ENCODE data around the gene ATG7.

The ATG7 gene

GRCh38 chr3:11238060-11238459 is 34.1 kb upstream of the ATG7 start:
- H3K9ac ChIP-seq (ENCODE audit: low read length), result no peak overlapping the region
- H3K79me2 ChIP-seq (ENCODE audit: low read length), result no peaks in the 10 kb centered on the region
- TF ChIP-seq EZH2phosphoT487 (IDR thresholded peaks at IDR 0.05; ENCODE audit: low read length) (no peak), EZH2 (optimal IDR thresholded peaks at IDR 0.05; ENCODE audit: low read depth, low read length) (no peak), CTCF (IDR thresholded peaks at IDR 0.05; ENCODE audit: low read length) (no peak)
- no peaks in the 10 kb centered on the region for H3K36me3 ChIP-seq (replicated peaks; ENCODE audit: insufficient read depth, low read length)
- no peak overlapping the region for H3K4me3 ChIP-seq (ENCODE audit: low read length)
- no peaks in the 10 kb centered on the region for H3K4me1 ChIP-seq (ENCODE audit: low read length)
- H2AFZ ChIP-seq (ENCODE audit: low read length), result no peak overlapping the region
- no peaks in the 10 kb centered on the region for H3F3A ChIP-seq (ENCODE audit: insufficient read depth, low read length)
- peaks cover 8% of the 10 kb centered on the region; the same call in 1 of the 2 replicates for H3K27me3 ChIP-seq (replicated peaks; ENCODE audit: insufficient read depth, low read length)
- no peak for DNase-seq
- H3K9me3 ChIP-seq (replicated peaks; ENCODE audit: insufficient read depth, low read length), result no peaks in the 10 kb centered on the region
- no peaks in the 10 kb centered on the region for H3K9me2 ChIP-seq (replicated peaks; ENCODE audit: insufficient read depth, low read length)
- no peak overlapping the region for H3K4me2 ChIP-seq (ENCODE audit: low read depth, low read length)
- no peaks in the 10 kb centered on the region for H4K20me1 ChIP-seq (ENCODE audit: insufficient read depth, low read length)
- H3K27ac ChIP-seq (ENCODE audit: low read length), result no peak overlapping the region

GRCh38 chr3:11238880-11239279 is 33.3 kb upstream of the ATG7 start:
- H3K4me3 ChIP-seq (ENCODE audit: low read length), result no peak overlapping the region
- no peaks in the 10 kb centered on the region for H4K20me1 ChIP-seq (ENCODE audit: insufficient read depth, low read length)
- no peak for DNase-seq
- no peak overlapping the region for H3K27ac ChIP-seq (ENCODE audit: low read length)
- no peaks in the 10 kb centered on the region for H3K36me3 ChIP-seq (replicated peaks; ENCODE audit: insufficient read depth, low read length)
- H3K27me3 ChIP-seq (replicated peaks; ENCODE audit: insufficient read depth, low read length), result no peaks in the 10 kb centered on the region; the same call in 1 of the 2 replicates
- H2AFZ ChIP-seq (ENCODE audit: low read length), result no peak overlapping the region
- H3K4me1 ChIP-seq (ENCODE audit: low read length), result no peaks in the 10 kb centered on the region
- no peak for TF ChIP-seq EZH2phosphoT487 (IDR thresholded peaks at IDR 0.05; ENCODE audit: low read length)
- H3K9me2 ChIP-seq (replicated peaks; ENCODE audit: insufficient read depth, low read length), result no peaks in the 10 kb centered on the region
- no peaks in the 10 kb centered on the region for H3F3A ChIP-seq (ENCODE audit: insufficient read depth, low read length)
- no peak overlapping the region for H3K9ac ChIP-seq (ENCODE audit: low read length)
- no peaks in the 10 kb centered on the region for H3K9me3 ChIP-seq (replicated peaks; ENCODE audit: insufficient read depth, low read length)
- no peak overlapping the region for H3K4me2 ChIP-seq (ENCODE audit: low read depth, low read length)
- H3K79me2 ChIP-seq (ENCODE audit: low read length), result no peaks in the 10 kb centered on the region

- Histone ChIP-seq H3K4me2 (ENCODE audit: low read depth, low read length) (no peak overlapping the region), H3K79me2 (ENCODE audit: low read length) (no peaks in the 10 kb centered on the region), H3K9me2 (replicated peaks; ENCODE audit: insufficient read depth, low read length) (no peaks in the 10 kb centered on the region), H4K20me1 (ENCODE audit: insufficient read depth, low read length) (no peaks in the 10 kb centered on the region), H3K4me1 (ENCODE audit: low read length) (no peaks in the 10 kb centered on the region), H3K36me3 (replicated peaks; ENCODE audit: insufficient read depth, low read length) (no peaks in the 10 kb centered on the region), H2AFZ (ENCODE audit: low read length) (no peak overlapping the region), H3K9me3 (replicated peaks; ENCODE audit: insufficient read depth, low read length) (no peaks in the 10 kb centered on the region), H3K4me3 (ENCODE audit: low read length) (no peak overlapping the region), H3F3A (ENCODE audit: insufficient read depth, low read length) (no peaks in the 10 kb centered on the region), H3K27ac (ENCODE audit: low read length) (no peak overlapping the region), H3K9ac (ENCODE audit: low read length) (no peak overlapping the region), H3K27me3 (replicated peaks; ENCODE audit: insufficient read depth, low read length) (no peaks in the 10 kb centered on the region; the same call in 1 of the 2 replicates)
- TF ChIP-seq CTCF (IDR thresholded peaks at IDR 0.05; ENCODE audit: low read length) (no peak), EZH2phosphoT487 (IDR thresholded peaks at IDR 0.05; ENCODE audit: low read length) (no peak), EZH2 (optimal IDR thresholded peaks at IDR 0.05; ENCODE audit: low read depth, low read length) (no peak)
- DNase-seq, result no peak
These were observed 32.4 kb upstream of the ATG7 start for GRCh38 chr3:11239796-11240195.

- Histone ChIP-seq H3K36me3 (replicated peaks; ENCODE audit: insufficient read depth, low read length) (no peaks in the 10 kb centered on the region), H3K4me1 (ENCODE audit: low read length) (no peaks in the 10 kb centered on the region), H3F3A (ENCODE audit: insufficient read depth, low read length) (no peaks in the 10 kb centered on the region), H3K4me3 (ENCODE audit: low read length) (no peak overlapping the region), H3K9ac (ENCODE audit: low read length) (no peak overlapping the region), H3K4me2 (ENCODE audit: low read depth, low read length) (no peak overlapping the region), H2AFZ (ENCODE audit: low read length) (no peak overlapping the region), H3K9me2 (replicated peaks; ENCODE audit: insufficient read depth, low read length) (no peaks in the 10 kb centered on the region), H3K79me2 (ENCODE audit: low read length) (no peaks in the 10 kb centered on the region), H4K20me1 (ENCODE audit: insufficient read depth, low read length) (no peaks in the 10 kb centered on the region), H3K9me3 (replicated peaks; ENCODE audit: insufficient read depth, low read length) (no peaks in the 10 kb centered on the region), H3K27ac (ENCODE audit: low read length) (no peak overlapping the region), H3K27me3 (replicated peaks; ENCODE audit: insufficient read depth, low read length) (no peaks in the 10 kb centered on the region; the same call in 1 of the 2 replicates)
- TF ChIP-seq EZH2 (optimal IDR thresholded peaks at IDR 0.05; ENCODE audit: low read depth, low read length) (no peak), CTCF (IDR thresholded peaks at IDR 0.05; ENCODE audit: low read length) (no peak)
- DNase-seq, result no peak
These were observed 31.7 kb upstream of the ATG7 start for GRCh38 chr3:11240496-11240895.

Measured in MM.1S (cell line).